Measurements from ENCODE around the gene ZNF678. TPM values are rescaled to one million over a fixed set of nuclear protein-coding genes. Genes with fewer than 3 reads are reported as not detected.

Gene ZNF678
- total and polyA plus RNA-seq, 9 of the 15 experiments (the other 6 are each of a cell fraction or from before 2014, with no cell fraction given), result 3.0 to 16.8 (median 8.0) TPM

DNA sequence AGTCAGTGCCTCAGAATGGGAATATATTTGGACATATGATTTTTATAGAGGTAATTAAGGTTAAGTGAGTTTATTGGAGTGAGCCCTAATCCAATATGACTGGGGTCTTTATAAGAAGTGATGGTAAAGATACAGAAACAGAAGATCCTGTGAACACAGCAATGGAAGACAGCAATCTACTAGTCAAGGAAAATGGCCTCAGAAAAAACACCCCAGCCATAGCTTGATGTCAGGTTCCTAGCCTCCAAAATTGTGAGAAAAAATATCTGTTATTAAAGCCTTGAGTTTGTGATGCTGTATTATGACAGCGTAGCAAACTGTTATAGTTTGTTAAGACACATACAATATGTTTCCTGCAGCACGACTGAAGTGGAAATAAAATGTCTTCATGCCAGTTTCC, 99.6 kb downstream of the ZNF678 start:
- Histone ChIP-seq H3K4me1 (replicated peaks in 1 of 2; ENCODE audit: control insufficient read depth in 2 of 2, insufficient read depth in 2 of 2, low read length in 2 of 2) (no peaks in the 10 kb centered on the region), H3K27ac (ENCODE audit: extremely low read depth, low read depth, low read length) (no peak overlapping the region), H3K79me2 (ENCODE audit: control insufficient read depth, insufficient read depth, low read length) (no peaks in the 10 kb centered on the region), H3K4me2 (ENCODE audit: insufficient read depth, low read length) (no peak overlapping the region), H3K9me1 (ENCODE audit: control insufficient read depth, insufficient read depth, low read length) (no peaks in the 10 kb centered on the region), H3K9me3 (replicated peaks; ENCODE audit: control insufficient read depth, insufficient read depth, low read depth, low read length) (peaks cover 21% of the 10 kb centered on the region), H3K27me3 (ENCODE audit: control insufficient read depth in 2 of 2, insufficient read depth in 2 of 2, low read length in 2 of 2) (no peaks in the 10 kb centered on the region), H3K9ac (ENCODE audit: insufficient read depth in 1 of 2, low read depth in 2 of 2, low read length in 2 of 2) (no peak overlapping the region), H4K20me1 (replicated peaks; ENCODE audit: control insufficient read depth, insufficient read depth, low read length) (no peaks in the 10 kb centered on the region), H3K4me3 (no peak overlapping the region), H3K36me3 (ENCODE audit: control insufficient read depth, insufficient read depth, low read length) (no peaks in the 10 kb centered on the region), H2AFZ (ENCODE audit: low read depth, low read length) (no peak overlapping the region)
- BruUV-seq (replicated peaks), result no TSS peak
- no peak for ATAC-seq
- ChIA-PET POLR2A (no interaction called here), CTCF (ENCODE audit: low intra/inter-chr PET ratio) (no interaction called here)
- DNase-seq (ENCODE audit: extremely low read depth in 1 of 4, low spot score in 3 of 4), result no peak
- in situ Hi-C loops (cut with MboI), result no loop called here
- TF ChIP-seq PYGO2 (tag; IDR thresholded peaks at IDR 0.05), result no peak
- no peak for TF ChIP-seq ZNF311 (CRISPR knock-in tag; IDR thresholded peaks at IDR 0.05)
- no peak for TF ChIP-seq GTF2E2 (tag; IDR thresholded peaks at IDR 0.05)
- TF ChIP-seq, protein P1, sequence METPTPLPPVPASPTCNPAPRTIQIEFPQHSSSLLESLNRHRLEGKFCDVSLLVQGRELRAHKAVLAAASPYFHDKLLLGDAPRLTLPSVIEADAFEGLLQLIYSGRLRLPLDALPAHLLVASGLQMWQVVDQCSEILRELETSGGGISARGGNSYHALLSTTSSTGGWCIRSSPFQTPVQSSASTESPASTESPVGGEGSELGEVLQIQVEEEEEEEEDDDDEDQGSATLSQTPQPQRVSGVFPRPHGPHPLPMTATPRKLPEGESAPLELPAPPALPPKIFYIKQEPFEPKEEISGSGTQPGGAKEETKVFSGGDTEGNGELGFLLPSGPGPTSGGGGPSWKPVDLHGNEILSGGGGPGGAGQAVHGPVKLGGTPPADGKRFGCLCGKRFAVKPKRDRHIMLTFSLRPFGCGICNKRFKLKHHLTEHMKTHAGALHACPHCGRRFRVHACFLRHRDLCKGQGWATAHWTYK (CRISPR knock-in tag; IDR thresholded peaks at IDR 0.05), result no peak
- TF ChIP-seq, protein P2, sequence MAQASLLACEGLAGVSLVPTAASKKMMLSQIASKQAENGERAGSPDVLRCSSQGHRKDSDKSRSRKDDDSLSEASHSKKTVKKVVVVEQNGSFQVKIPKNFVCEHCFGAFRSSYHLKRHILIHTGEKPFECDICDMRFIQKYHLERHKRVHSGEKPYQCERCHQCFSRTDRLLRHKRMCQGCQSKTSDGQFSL (CRISPR knock-in tag; IDR thresholded peaks at IDR 0.05), result no peak
- TF ChIP-seq, protein P2 (tag; IDR thresholded peaks at IDR 0.05), result no peak
- no peak for TF ChIP-seq ESRRA (IDR thresholded peaks at IDR 0.05; ENCODE audit: borderline replicate concordance, low read depth)
- WGBS (ENCODE audit: insufficient coverage, low coverage, missing lambda C conversion rate), result 6% methylated on average over 2 of the region's 2 CpGs
- no peak for FAIRE-seq
- intact Hi-C loops (cut with micrococcal nuclease), result loop anchor here (10.0 kb wide), 1 partner anchor 178 kb away; no protein-coding TSS in a partner anchor

Measured in K562 (cell line).